Esophagus muscularis mucosa (tissue), 4 donors: ENCODE results near the gene LRSAM1. TPM values are rescaled to one million over a fixed set of nuclear protein-coding genes. Genes with fewer than 3 reads are reported as not detected.

ENCODE experiments used
- DNase-seq: peaks from one replicate; pipeline ENCODE4 v3.0.0-alpha.2; 2017; ENCODE audit errors: extremely low spot score
- H3K27ac ChIP-seq, 4 donors: fragments of 200-600 bp; sonication (generic); replicated peaks in 1 of 4; 1 replicate in 3 of 4; 2 replicates in 1 of 4; pipeline ENCODE4 v1.5.1; 2016 to 2019; ENCODE audit warnings: mild to moderate bottlenecking in 1 of 4
- H3K27me3 ChIP-seq, 4 donors: fragments of 200-600 bp; sonication (generic); one replicate each; pipeline versions ENCODE4 v1.5.1 to v1.6.0; 2016 to 2019
- H3K36me3 ChIP-seq, 4 donors: fragments of 200-600 bp; sonication (generic); one replicate each; pipeline ENCODE4 v1.5.1; 2016 to 2019
- H3K4me1 ChIP-seq, 4 donors: fragments of 200-600 bp; sonication (generic); one replicate each; pipeline ENCODE4 v1.5.1; 2016 to 2019
- H3K4me3 ChIP-seq, 4 donors: fragments of 200-600 bp; sonication (generic); 1 replicate in 2 of 4; 2 replicates in 2 of 4; pipeline ENCODE4 v1.5.1; 2016 to 2019; ENCODE audit warnings: mild to moderate bottlenecking in 4 of 4, moderate library complexity in 1 of 4
- H3K9me3 ChIP-seq, 4 donors: fragments of 200-600 bp; sonication (generic); 1 replicate in 3 of 4; 2 replicates in 1 of 4; pipeline ENCODE4 v1.5.1; 2016 to 2019
- CTCF ChIP-seq, 3 experiments: fragments of 200-600 bp in 2 of 3; fragments of 450-650 bp in 1 of 3; sonication (generic) in 2 of 3; IDR thresholded peaks; one replicate each; pipeline ENCODE4 v1.5.1; 2017 to 2019; ENCODE audit warnings: antibody characterized with exemption in 3 of 3, mild to moderate bottlenecking in 2 of 3, moderate library complexity in 1 of 3
- EP300 ChIP-seq: sonication (generic); formaldehyde crosslinking; IDR thresholded peaks from one replicate; pipeline ENCODE4 v1.6.1; 2017; ENCODE audit warnings: antibody characterized with exemption
- POLR2A ChIP-seq: fragments of 450-650 bp; IDR thresholded peaks from one replicate; pipeline ENCODE4 v1.6.1; 2017; ENCODE audit warnings: antibody characterized with exemption, moderate library complexity, mild to moderate bottlenecking, low read depth
- POLR2AphosphoS5 ChIP-seq, 2 donors: sonication (generic); formaldehyde crosslinking; IDR thresholded peaks; one replicate each; pipeline ENCODE4 v1.6.1; 2017; ENCODE audit warnings: antibody characterized with exemption in 2 of 2
- WGBS: methylation state at CpG from one replicate; pipeline ENCODE4 v1.1.5; 2018; 5-methylcytosine and 5-hydroxymethylcytosine counted together
- intact Hi-C: fragments of 100-400 bp; cut with DNase I; formaldehyde crosslinking; loops from one replicate; pipeline ENCODE4 v1.15.1; 2023
- total RNA-seq, 4 donors: library from RNA; depleted of rRNA; stranded (reverse); fragments of >200 nt; gene quantifications; one replicate each; pipeline versions ENCODE4 v1.1.0 to v1.2.1, GENCODE V29; 2016

Gene LRSAM1
- total RNA-seq, 4 donors from 2014 or later: 13.6 to 26.2 (median 18.8) TPM

GRCh38 chr9:127473932-127474331 lies 22.6 kb downstream of the LRSAM1 start:
- Histone ChIP-seq H3K4me1 (no peaks in the 10 kb centered on the region), H3K27me3 (no peaks in the 10 kb centered on the region), H3K9me3 (no peaks in the 10 kb centered on the region), H3K4me3 (no peak overlapping the region), H3K36me3 (peaks cover 22 to 85% (median 70%) of the 10 kb centered on the region in 4 donors), H3K27ac (no peak overlapping the region)
- no peak for TF ChIP-seq POLR2A
- TF ChIP-seq POLR2AphosphoS5 (IDR thresholded peaks at IDR 0.05): no peak
- no peak for TF ChIP-seq EP300
- no peak for TF ChIP-seq CTCF (IDR thresholded peaks at IDR 0.05)
- no peak for DNase-seq
- intact Hi-C loops: no loop called here
- 81% methylated on average over 4 of the region's 4 CpGs for WGBS

- Histone ChIP-seq H3K4me1 (no peaks in the 10 kb centered on the region), H3K9me3 (no peaks in the 10 kb centered on the region), H3K4me3 (no peak overlapping the region), H3K36me3 (peaks cover 26 to 88% (median 72%) of the 10 kb centered on the region in 4 donors), H3K27me3 (no peaks in the 10 kb centered on the region), H3K27ac (no peak overlapping the region)
- WGBS: 83% methylated on average over 3 of the region's 5 CpGs
- intact Hi-C loops: no loop called here
- no peak for DNase-seq
- no peak for TF ChIP-seq EP300
- TF ChIP-seq CTCF (IDR thresholded peaks at IDR 0.05): no peak
- TF ChIP-seq POLR2A: no peak
- TF ChIP-seq POLR2AphosphoS5 (IDR thresholded peaks at IDR 0.05): no peak
Measured at GRCh38 chr9:127474592-127474991, 23.3 kb downstream of the LRSAM1 start.

GRCh38 chr9:127479507-127480081 lies 28.3 kb downstream of the LRSAM1 start:
- intact Hi-C loops: no loop called here
- Histone ChIP-seq H3K4me1 (no peaks in the 10 kb centered on the region), H3K27me3 (no peaks in the 10 kb centered on the region), H3K9me3 (no peaks in the 10 kb centered on the region), H3K36me3 (peaks cover 34 to 98% (median 88%) of the 10 kb centered on the region in 4 donors), H3K4me3 (no peak overlapping the region), H3K27ac (no peak overlapping the region)
- DNase-seq: no peak
- TF ChIP-seq POLR2A: no peak
- no peak for TF ChIP-seq EP300
- WGBS: 90% methylated on average over 2 of the region's 17 CpGs

GRCh38 chr9:127482662-127483061 lies 31.4 kb downstream of the LRSAM1 start:
- H3K27me3 ChIP-seq: no peaks in the 10 kb centered on the region
- H3K27ac ChIP-seq: no peak overlapping the region
- TF ChIP-seq POLR2AphosphoS5 (IDR thresholded peaks at IDR 0.05) (no peak), CTCF (IDR thresholded peaks at IDR 0.05) (no peak), EP300 (no peak), POLR2A (no peak)
- no peaks in the 10 kb centered on the region for H3K9me3 ChIP-seq
- no peak overlapping the region for H3K4me3 ChIP-seq
- H3K4me1 ChIP-seq: no peaks in the 10 kb centered on the region
- intact Hi-C loops: no loop called here
- H3K36me3 ChIP-seq: peaks cover 51 to 97% (median 91%) of the 10 kb centered on the region in 4 donors
- no peak for DNase-seq
- over 99% methylated on average over 9 of the region's 9 CpGs for WGBS

- H3K27ac ChIP-seq: no peak overlapping the region
- no peak overlapping the region for H3K4me3 ChIP-seq
- H3K9me3 ChIP-seq: no peaks in the 10 kb centered on the region
- 88% methylated on average over 10 of the region's 11 CpGs for WGBS
- TF ChIP-seq EP300: no peak
- no peak for TF ChIP-seq CTCF (IDR thresholded peaks at IDR 0.05)
- TF ChIP-seq POLR2A: no peak
- TF ChIP-seq POLR2AphosphoS5 (IDR thresholded peaks at IDR 0.05): no peak
- peaks cover 24 to 99% (median 93%) of the 10 kb centered on the region in 4 donors for H3K36me3 ChIP-seq
- intact Hi-C loops: no loop called here
- H3K27me3 ChIP-seq: no peaks in the 10 kb centered on the region
- H3K4me1 ChIP-seq: no peaks in the 10 kb centered on the region
- no peak for DNase-seq
Measured at GRCh38 chr9:127485995-127486394, 34.7 kb downstream of the LRSAM1 start.
